HG03439 (cell line): ENCODE data around the gene DCLK2.
A peak's percentile ranks its signal among the peaks of the same experiment; 100 is the strongest.

ENCODE experiments used
- ATAC-seq: cut with Tn5 transposase; IDR thresholded peaks from one replicate; pipeline ENCODE4 v1.9.1; 2021; ENCODE audit warnings: mild to moderate bottlenecking, moderate library complexity; ENCODE audit not compliant: unreplicated experiment

DCLK2 gene

GRCh38 chr4:150068300-150068960, 9.8 kb upstream of the DCLK2 start:
- no peak for ATAC-seq

- no peak for ATAC-seq
These were observed 8.9 kb upstream of the DCLK2 start for GRCh38 chr4:150069353-150069752.

- no peak for ATAC-seq
These were observed 7.6 kb upstream of the DCLK2 start for GRCh38 chr4:150070464-150071170.

GRCh38 chr4:150072471-150072870, 5.8 kb upstream of the DCLK2 start:
- ATAC-seq, result no peak

- no peak for ATAC-seq
These were observed 5.1 kb upstream of the DCLK2 start for GRCh38 chr4:150072906-150073714.

GRCh38 chr4:150074064-150074463, 4.2 kb upstream of the DCLK2 start:
- no peak for ATAC-seq

GRCh38 chr4:150078579-150079080, 385 bp downstream of the DCLK2 start:
- no peak for ATAC-seq

GRCh38 chr4:150079081-150079581, 886 bp downstream of the DCLK2 start:
- no peak for ATAC-seq

GRCh38 chr4:150080337-150080736, 2.1 kb downstream of the DCLK2 start:
- no peak for ATAC-seq

- ATAC-seq, result no peak
These were observed 2.6 kb downstream of the DCLK2 start for GRCh38 chr4:150080875-150081274.

GRCh38 chr4:150082241-150082640, 4.0 kb downstream of the DCLK2 start:
- peak; percentile 73 for ATAC-seq

GRCh38 chr4:150087006-150087405, 8.8 kb downstream of the DCLK2 start:
- ATAC-seq, result no peak

GRCh38 chr4:150089732-150090131, 11.5 kb downstream of the DCLK2 start:
- no peak for ATAC-seq

- ATAC-seq, result no peak
These were observed 12.6 kb downstream of the DCLK2 start for GRCh38 chr4:150090836-150091235.

GRCh38 chr4:150094676-150095075, 16.4 kb downstream of the DCLK2 start:
- no peak for ATAC-seq

GRCh38 chr4:150096625-150097024, 18.4 kb downstream of the DCLK2 start:
- ATAC-seq, result no peak

- ATAC-seq, result no peak
These were observed 20.0 kb downstream of the DCLK2 start for GRCh38 chr4:150098214-150098613.

GRCh38 chr4:150104404-150105027, 26.3 kb downstream of the DCLK2 start:
- no peak for ATAC-seq

GRCh38 chr4:150106886-150107285, 28.6 kb downstream of the DCLK2 start:
- no peak for ATAC-seq

GRCh38 chr4:150108691-150109090, 30.4 kb downstream of the DCLK2 start:
- no peak for ATAC-seq

GRCh38 chr4:150114641-150115040, 36.4 kb downstream of the DCLK2 start:
- no peak for ATAC-seq
